B cell (primary cell): ENCODE measurements around the gene SNRPB2. TPM values are rescaled to one million over a fixed set of nuclear protein-coding genes. Genes with fewer than 3 reads are reported as not detected.

Experiments used
- ATAC-seq: fragments of 200-7000 bp; cut with Tn5 transposase; one replicate; pipeline ENCODE4 v1.10.0; 2021; ENCODE audit warnings: low read depth, mild to moderate bottlenecking, moderate number of reproducible peaks, moderate library complexity
- CTCF ChIA-PET: fragments of 350-600 bp; sonication (Branson Sonifier 250); formaldehyde crosslinking; loops from one replicate; lab custom pipeline; 2021; ENCODE audit warnings: antibody characterized with exemption, inconsistent platforms; lab: Charles Lee
- POLR2A ChIA-PET: fragments of 350-600 bp; sonication (Branson Sonifier 250); formaldehyde crosslinking; loops from one replicate; lab custom pipeline; 2021; ENCODE audit warnings: antibody characterized with exemption; lab: Charles Lee
- DNase-seq: peaks from one replicate; pipeline ENCODE4 v3.0.0; 2013
- H2AFZ ChIP-seq: 2 replicates; pipeline ENCODE4 v1.6.1; 2012; ENCODE audit warnings: mild to moderate bottlenecking, low read depth, low read length; ENCODE audit not compliant: insufficient read depth, poor library complexity, severe bottlenecking
- H3K27ac ChIP-seq, 2 donors: 1 replicate in 1 of 2; 2 replicates in 1 of 2; pipeline ENCODE4 v1.5.1; 2012 to 2013; ENCODE audit warnings: low read length in 2 of 2, mild to moderate bottlenecking in 2 of 2, moderate library complexity in 1 of 2
- H3K27me3 ChIP-seq, 4 experiments: fragments of 200-600 bp in 1 of 4; sonication (generic) in 1 of 4; replicated peaks in 1 of 4; 1 replicate in 2 of 4; 2 replicates in 2 of 4; pipeline versions ENCODE4 v1.6.1 to v1.7.0; 2013 to 2016; ENCODE audit warnings: low read length in 3 of 4, mild to moderate bottlenecking in 2 of 4, mixed read lengths in 1 of 4, moderate library complexity in 1 of 4; ENCODE audit not compliant: insufficient read depth in 4 of 4, control insufficient read depth in 3 of 4; ENCODE audit errors: control extremely low read depth in 1 of 4
- H3K36me3 ChIP-seq, 2 experiments: replicated peaks in 1 of 2; 1 replicate in 1 of 2; 2 replicates in 1 of 2; pipeline versions ENCODE4 v1.6.1 to v1.7.1; 2013; ENCODE audit warnings: low read length in 1 of 2; ENCODE audit not compliant: insufficient read depth in 2 of 2, control insufficient read depth in 1 of 2; ENCODE audit errors: control extremely low read depth in 1 of 2, extremely low read depth in 1 of 2
- H3K4me1 ChIP-seq, 2 donors: fragments of 200-600 bp in 1 of 2; sonication (generic) in 1 of 2; 1 replicate in 1 of 2; 2 replicates in 1 of 2; pipeline versions ENCODE4 v1.5.1 to v1.6.1; 2013 to 2017; ENCODE audit warnings: low read length in 2 of 2; ENCODE audit not compliant: control insufficient read depth in 2 of 2, insufficient read depth in 2 of 2
- H3K4me2 ChIP-seq: replicated peaks from 2 replicates; pipeline ENCODE3; 2012; ENCODE audit warnings: mild to moderate bottlenecking, low read depth, low read length; ENCODE audit not compliant: poor library complexity, severe bottlenecking
- H3K4me3 ChIP-seq, 5 experiments: fragments of 200-600 bp in 1 of 5; sonication (generic) in 1 of 5; 1 replicate in 3 of 5; 2 replicates in 2 of 5; pipeline versions ENCODE4 v1.5.1 to v1.7.0; 2011 to 2016; ENCODE audit warnings: low read length in 4 of 5, mild to moderate bottlenecking in 4 of 5, low read depth in 2 of 5, control low read depth in 1 of 5, moderate library complexity in 1 of 5; ENCODE audit not compliant: insufficient read depth in 1 of 5; ENCODE audit errors: control extremely low read depth in 1 of 5, extremely low read depth in 1 of 5
- H3K79me2 ChIP-seq: fragments of 200-600 bp; sonication (generic); one replicate; pipeline ENCODE4 v1.6.0; 2016; ENCODE audit warnings: low read length; ENCODE audit not compliant: control insufficient read depth, insufficient read depth
- H3K9ac ChIP-seq: fragments of 200-600 bp; sonication (generic); 2 replicates; pipeline ENCODE4 v1.6.1; 2017; ENCODE audit warnings: mild to moderate bottlenecking, low read length, moderate library complexity
- H3K9me3 ChIP-seq, 3 donors: one replicate each; pipeline versions ENCODE4 v1.6.1 to v1.7.1; 2013; ENCODE audit warnings: low read length in 2 of 3; ENCODE audit not compliant: control insufficient read depth in 2 of 3, insufficient read depth in 1 of 3; ENCODE audit errors: control extremely low read depth in 1 of 3
- H4K20me1 ChIP-seq: 2 replicates; pipeline ENCODE4 v1.6.0; 2012; ENCODE audit warnings: mild to moderate bottlenecking, low read length; ENCODE audit not compliant: insufficient read depth, control insufficient read depth, poor library complexity, severe bottlenecking
- H3K27ac Mint-ChIP-seq: one replicate; pipeline ENCODE4 v1.8.0; 2021; ENCODE audit warnings: mixed read lengths
- H3K27me3 Mint-ChIP-seq: one replicate; pipeline ENCODE4 v1.8.0; 2021; ENCODE audit warnings: mixed read lengths
- H3K4me1 Mint-ChIP-seq: one replicate; pipeline ENCODE4 v1.8.0; 2021; ENCODE audit warnings: mixed read lengths
- H3K4me3 Mint-ChIP-seq: one replicate; pipeline ENCODE4 v1.8.0; 2021; ENCODE audit warnings: mixed read lengths
- H3K9me3 Mint-ChIP-seq: one replicate; pipeline ENCODE4 v1.8.0; 2022; ENCODE audit warnings: mixed read lengths; ENCODE audit not compliant: insufficient read depth
- EZH2 ChIP-seq: IDR thresholded peaks from 2 replicates; pipeline ENCODE4 v1.6.1; 2012; ENCODE audit warnings: borderline replicate concordance, low read depth, mild to moderate bottlenecking, moderate library complexity, low read length; ENCODE audit not compliant: insufficient read depth, poor library complexity, severe bottlenecking
- WGBS: methylation state at CpG from one replicate; pipeline ENCODE4 v1.1.5; 2013; ENCODE audit warnings: missing lambda C conversion rate; ENCODE audit not compliant: insufficient coverage; 5-methylcytosine and 5-hydroxymethylcytosine counted together
- intact Hi-C: fragments of 100-400 bp; cut with micrococcal nuclease; formaldehyde crosslinking; loops from one replicate; pipeline ENCODE4 v1.10.0; 2022
- polyA plus RNA-seq: library from polyadenylated mRNA; depleted of rRNA; stranded (reverse); fragments of >200 nt; gene quantifications from 2 replicates; pipeline ENCODE4 v1.2.3, GENCODE V29; 2012
- total RNA-seq, 2 donors: library from RNA; stranded (reverse); fragments of 120-200 nt in 1 of 2; gene quantifications; 1 replicate in 1 of 2; 2 replicates in 1 of 2; pipeline versions ENCODE4 v1.2.3 to v1.2.4, GENCODE V29; 2013 to 2022
- TF ChIP-seq, protein P1 (sequence below): fragments of 200-600 bp; IDR thresholded peaks from one replicate; pipeline ENCODE4 v1.8.0; 2022; ENCODE audit warnings: antibody characterized with exemption, mild to moderate bottlenecking

SNRPB2 gene
- total and polyA plus RNA-seq, 2 donors (not counting 1 experiment from before 2014, with no cell fraction given), result 22.4 to 38.3 TPM

DNA sequence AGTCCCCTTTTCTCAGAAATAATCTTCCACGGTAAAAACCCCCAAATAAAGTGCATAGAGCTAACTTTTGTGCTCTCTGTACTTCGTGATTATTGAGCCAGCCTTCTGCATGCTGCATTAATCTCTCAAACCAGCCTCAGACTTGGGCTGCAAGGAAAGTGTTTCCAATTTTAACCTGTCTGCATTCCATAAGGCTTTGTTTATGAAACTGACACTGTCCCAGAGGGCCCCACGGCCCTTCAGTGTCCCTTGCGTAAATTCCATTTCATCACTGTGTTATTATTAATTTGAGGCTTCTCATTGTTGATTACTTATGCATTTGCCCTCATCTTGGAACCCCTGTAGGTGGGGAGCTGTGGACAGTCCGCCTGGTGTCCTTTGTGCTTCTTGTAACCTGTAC is 15.6 kb upstream of the SNRPB2 start:
- ChIA-PET CTCF (interaction anchor here (1.3 kb wide), 1 partner anchor 47 kb away, joined by 3 read pairs; no protein-coding TSS in a partner anchor), POLR2A (no interaction called here)

DNA sequence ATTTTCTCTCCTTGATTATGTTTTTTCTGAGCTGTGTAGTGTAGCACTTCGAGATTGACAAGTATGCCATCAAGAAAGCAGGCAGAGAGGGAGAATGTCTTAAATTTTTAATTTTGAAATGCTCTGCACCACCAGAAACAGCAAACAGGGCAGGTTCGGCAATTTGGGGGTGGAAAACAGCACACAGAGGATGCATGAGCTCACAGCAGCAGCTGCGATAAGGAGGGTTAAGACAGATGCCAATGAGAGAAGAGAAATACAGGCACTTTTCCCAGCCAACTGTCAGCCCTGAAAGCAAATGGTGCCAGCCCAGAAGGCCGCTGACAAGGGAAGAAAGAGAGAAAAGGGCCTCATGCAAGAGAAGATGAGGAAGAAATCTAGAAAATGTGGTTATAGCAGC is 15.1 kb upstream of the SNRPB2 start:
- TF ChIP-seq EZH2, result no peak
- TF ChIP-seq, protein P1, sequence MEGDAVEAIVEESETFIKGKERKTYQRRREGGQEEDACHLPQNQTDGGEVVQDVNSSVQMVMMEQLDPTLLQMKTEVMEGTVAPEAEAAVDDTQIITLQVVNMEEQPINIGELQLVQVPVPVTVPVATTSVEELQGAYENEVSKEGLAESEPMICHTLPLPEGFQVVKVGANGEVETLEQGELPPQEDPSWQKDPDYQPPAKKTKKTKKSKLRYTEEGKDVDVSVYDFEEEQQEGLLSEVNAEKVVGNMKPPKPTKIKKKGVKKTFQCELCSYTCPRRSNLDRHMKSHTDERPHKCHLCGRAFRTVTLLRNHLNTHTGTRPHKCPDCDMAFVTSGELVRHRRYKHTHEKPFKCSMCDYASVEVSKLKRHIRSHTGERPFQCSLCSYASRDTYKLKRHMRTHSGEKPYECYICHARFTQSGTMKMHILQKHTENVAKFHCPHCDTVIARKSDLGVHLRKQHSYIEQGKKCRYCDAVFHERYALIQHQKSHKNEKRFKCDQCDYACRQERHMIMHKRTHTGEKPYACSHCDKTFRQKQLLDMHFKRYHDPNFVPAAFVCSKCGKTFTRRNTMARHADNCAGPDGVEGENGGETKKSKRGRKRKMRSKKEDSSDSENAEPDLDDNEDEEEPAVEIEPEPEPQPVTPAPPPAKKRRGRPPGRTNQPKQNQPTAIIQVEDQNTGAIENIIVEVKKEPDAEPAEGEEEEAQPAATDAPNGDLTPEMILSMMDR, result no peak
- no peak overlapping the region for H3K4me3 ChIP-seq
- Mint-ChIP-seq H3K4me1 (peaks cover 5% of the 10 kb centered on the region), H3K4me3 (no peak overlapping the region), H3K27me3 (peaks cover 44% of the 10 kb centered on the region), H3K27ac (no peak overlapping the region), H3K9me3 (no peaks in the 10 kb centered on the region)
- no peaks in the 10 kb centered on the region for H4K20me1 ChIP-seq
- ATAC-seq, result no peak
- H3K36me3 ChIP-seq, result no peaks in the 10 kb centered on the region
- no peaks in the 10 kb centered on the region for H3K79me2 ChIP-seq
- H3K27ac ChIP-seq, result no peak overlapping the region
- H3K27me3 ChIP-seq, result peaks cover 0 to 13% (median 0%) of the 10 kb centered on the region in 4 experiments
- H3K9me3 ChIP-seq, result no peaks in the 10 kb centered on the region
- no peak overlapping the region for H2AFZ ChIP-seq
- no peak overlapping the region for H3K9ac ChIP-seq
- no peak overlapping the region for H3K4me2 ChIP-seq
- POLR2A ChIA-PET, result no interaction called here
- H3K4me1 ChIP-seq, result no peaks in the 10 kb centered on the region
- intact Hi-C loops, result no loop called here
- CTCF ChIA-PET, result no interaction called here
- no peak for DNase-seq
- 95% methylated on average over 3 of the region's 4 CpGs for WGBS

More for the DNA sequence above, 15.6 kb upstream of the SNRPB2 start:
- no peak overlapping the region for H3K4me2 ChIP-seq
- peaks cover 0 to 13% (median 2%) of the 10 kb centered on the region in 4 experiments for H3K27me3 ChIP-seq
- Mint-ChIP-seq H3K27me3 (peaks cover 39% of the 10 kb centered on the region), H3K9me3 (no peaks in the 10 kb centered on the region), H3K27ac (no peak overlapping the region), H3K4me1 (peaks cover 7% of the 10 kb centered on the region), H3K4me3 (no peak overlapping the region)
- no peak for ATAC-seq
- 96% methylated on average over 3 of the region's 5 CpGs for WGBS
- H3K9ac ChIP-seq, result no peak overlapping the region
- H3K4me3 ChIP-seq, result no peak overlapping the region
- TF ChIP-seq, protein P1, result no peak
- TF ChIP-seq EZH2, result no peak
- H4K20me1 ChIP-seq, result no peaks in the 10 kb centered on the region
- no peak overlapping the region for H2AFZ ChIP-seq
- no peak overlapping the region for H3K27ac ChIP-seq
- peaks cover under 1 to 3% of the 10 kb centered on the region in 2 donors for H3K4me1 ChIP-seq
- intact Hi-C loops, result no loop called here
- no peaks in the 10 kb centered on the region for H3K36me3 ChIP-seq
- DNase-seq, result no peak
- peaks cover 0 to 2% (median 0%) of the 10 kb centered on the region in 3 donors for H3K9me3 ChIP-seq
- no peaks in the 10 kb centered on the region for H3K79me2 ChIP-seq
